MM.1S (cell line): ENCODE results near the gene TERB1.

Experiments used
- CTCF ChIP-seq: fragments of 300-600 bp; sonication (generic); IDR thresholded peaks from 2 replicates; pipeline ENCODE4 v1.5.1; 2016; ENCODE audit warnings: antibody characterized with exemption, low read length, mixed read lengths
- EZH2 ChIP-seq: fragments of 300-600 bp; sonication (generic); optimal IDR thresholded peaks from 2 replicates; pipeline ENCODE3; 2017; ENCODE audit warnings: low read depth, mild to moderate bottlenecking, antibody characterized with exemption, low read length, mixed read lengths
- EZH2phosphoT487 ChIP-seq: fragments of 300-600 bp; sonication (generic); IDR thresholded peaks from 2 replicates; pipeline ENCODE4 v1.6.1; 2018; ENCODE audit warnings: antibody characterized with exemption, low read length

DNA sequence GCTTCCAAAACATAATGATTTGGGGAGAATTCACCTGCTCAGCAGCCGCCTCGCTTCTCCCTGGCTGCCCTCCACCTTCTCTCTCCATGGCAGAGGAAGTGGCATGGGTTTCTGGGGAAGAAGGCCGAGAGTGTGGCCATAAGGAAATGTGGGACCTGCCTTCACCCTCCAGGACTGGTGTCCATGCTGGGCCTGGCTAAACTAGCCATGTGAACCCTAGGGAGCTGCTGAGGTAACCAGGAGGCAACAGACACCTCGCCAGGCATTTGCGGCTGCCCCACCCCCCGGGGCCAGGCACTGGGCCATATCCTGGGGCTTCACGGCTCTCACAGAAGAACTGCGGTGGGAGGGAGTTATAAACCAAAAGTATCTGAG lies 94.9 kb downstream of the TERB1 start:
- TF ChIP-seq CTCF (no peak), EZH2phosphoT487 (no peak), EZH2 (no peak)
